ENCODE data around the gene MATN1. TPM values are rescaled to one million over a fixed set of nuclear protein-coding genes. Genes with fewer than 3 reads are reported as not detected.

The MATN1 gene
- polyA plus RNA-seq, 1 donor from 2014 or later, result 0.22 TPM

GRCh38 chr1:30728340-30728739, 5.0 kb upstream of the MATN1 start:
- H2AFZ ChIP-seq (ENCODE audit: low read depth, low read length), result no peak overlapping the region
- H3K9me3 ChIP-seq (ENCODE audit: low read length), result no peaks in the 10 kb centered on the region
- no peak overlapping the region for H3K27ac ChIP-seq (ENCODE audit: low read length)
- no peaks in the 10 kb centered on the region for H3F3A ChIP-seq (ENCODE audit: insufficient read depth, low read length, poor library complexity, severe bottlenecking)
- H3K27me3 ChIP-seq (ENCODE audit: insufficient read depth, low read depth, low read length), result no peaks in the 10 kb centered on the region
- no peaks in the 10 kb centered on the region for H3K9me2 ChIP-seq (ENCODE audit: insufficient read depth, low read length)
- no peak for TF ChIP-seq RAD21 (conservative IDR thresholded peaks at IDR 0.05)
- no peak for TF ChIP-seq REST (IDR thresholded peaks at IDR 0.05; ENCODE audit: borderline replicate concordance)
- no peak for TF ChIP-seq SMC3 (conservative IDR thresholded peaks at IDR 0.05; ENCODE audit: poor library complexity)
- no peak for TF ChIP-seq POLR2AphosphoS5 (IDR thresholded peaks at IDR 0.05)
- no peak for TF ChIP-seq TAF1 (IDR thresholded peaks at IDR 0.05; ENCODE audit: low read depth)
- TF ChIP-seq MXI1 (conservative IDR thresholded peaks at IDR 0.05; ENCODE audit: poor library complexity, severe bottlenecking), result no peak
- TF ChIP-seq EP300 (conservative IDR thresholded peaks at IDR 0.05; ENCODE audit: poor library complexity, severe bottlenecking), result no peak
- TF ChIP-seq EZH2 (IDR thresholded peaks at IDR 0.05; ENCODE audit: borderline replicate concordance, insufficient read depth, low read length, poor library complexity, severe bottlenecking), result no peak
- H3K79me2 ChIP-seq (replicated peaks; ENCODE audit: insufficient read depth, low read length), result no peaks in the 10 kb centered on the region
- no peaks in the 10 kb centered on the region for H4K20me1 ChIP-seq (ENCODE audit: insufficient read depth)
- no peaks in the 10 kb centered on the region for H3K36me3 ChIP-seq (ENCODE audit: insufficient read depth, low read length)
- H3K4me2 ChIP-seq (ENCODE audit: low read length), result no peak overlapping the region
- no peak overlapping the region for H3K9ac ChIP-seq (ENCODE audit: low read length)
- no peak overlapping the region for H3K4me3 ChIP-seq (ENCODE audit: low read length)

DNA sequence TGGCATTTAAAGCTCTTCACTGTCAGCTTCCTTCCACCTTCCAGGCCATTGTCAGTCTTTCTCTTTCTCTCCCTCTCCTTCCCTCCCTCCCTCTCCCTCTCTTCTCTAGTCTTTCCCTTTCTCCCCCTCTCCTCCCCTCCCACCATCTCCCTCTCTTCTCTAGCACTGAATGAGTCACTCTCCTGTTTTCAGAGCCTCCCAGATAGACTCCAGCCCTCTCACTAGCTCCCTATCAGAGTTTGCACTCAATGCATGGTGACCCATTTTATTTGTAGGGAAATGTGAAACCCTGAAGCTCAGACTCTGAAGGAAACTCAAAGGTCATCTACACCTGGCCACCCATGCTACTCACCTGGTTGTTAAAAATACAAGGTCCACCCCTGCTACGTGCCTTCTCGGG, 4.4 kb upstream of the MATN1 start:
- no peak overlapping the region for H3K4me3 ChIP-seq (ENCODE audit: low read length)
- H2AFZ ChIP-seq (ENCODE audit: low read depth, low read length), result no peak overlapping the region
- H4K20me1 ChIP-seq (ENCODE audit: insufficient read depth), result no peaks in the 10 kb centered on the region
- H3K9me3 ChIP-seq (ENCODE audit: low read length), result no peaks in the 10 kb centered on the region
- TF ChIP-seq EP300 (conservative IDR thresholded peaks at IDR 0.05; ENCODE audit: poor library complexity, severe bottlenecking), result no peak
- TF ChIP-seq REST (IDR thresholded peaks at IDR 0.05; ENCODE audit: borderline replicate concordance), result no peak
- TF ChIP-seq, protein P1, sequence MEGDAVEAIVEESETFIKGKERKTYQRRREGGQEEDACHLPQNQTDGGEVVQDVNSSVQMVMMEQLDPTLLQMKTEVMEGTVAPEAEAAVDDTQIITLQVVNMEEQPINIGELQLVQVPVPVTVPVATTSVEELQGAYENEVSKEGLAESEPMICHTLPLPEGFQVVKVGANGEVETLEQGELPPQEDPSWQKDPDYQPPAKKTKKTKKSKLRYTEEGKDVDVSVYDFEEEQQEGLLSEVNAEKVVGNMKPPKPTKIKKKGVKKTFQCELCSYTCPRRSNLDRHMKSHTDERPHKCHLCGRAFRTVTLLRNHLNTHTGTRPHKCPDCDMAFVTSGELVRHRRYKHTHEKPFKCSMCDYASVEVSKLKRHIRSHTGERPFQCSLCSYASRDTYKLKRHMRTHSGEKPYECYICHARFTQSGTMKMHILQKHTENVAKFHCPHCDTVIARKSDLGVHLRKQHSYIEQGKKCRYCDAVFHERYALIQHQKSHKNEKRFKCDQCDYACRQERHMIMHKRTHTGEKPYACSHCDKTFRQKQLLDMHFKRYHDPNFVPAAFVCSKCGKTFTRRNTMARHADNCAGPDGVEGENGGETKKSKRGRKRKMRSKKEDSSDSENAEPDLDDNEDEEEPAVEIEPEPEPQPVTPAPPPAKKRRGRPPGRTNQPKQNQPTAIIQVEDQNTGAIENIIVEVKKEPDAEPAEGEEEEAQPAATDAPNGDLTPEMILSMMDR (IDR thresholded peaks at IDR 0.05; ENCODE audit: poor library complexity, severe bottlenecking), result no peak
- TF ChIP-seq POLR2AphosphoS5 (IDR thresholded peaks at IDR 0.05), result no peak
- no peak for TF ChIP-seq RAD21 (conservative IDR thresholded peaks at IDR 0.05)
- no peak for TF ChIP-seq SMC3 (conservative IDR thresholded peaks at IDR 0.05; ENCODE audit: poor library complexity)
- H3K9ac ChIP-seq (ENCODE audit: low read length), result no peak overlapping the region
- H3K79me2 ChIP-seq (replicated peaks; ENCODE audit: insufficient read depth, low read length), result no peaks in the 10 kb centered on the region
- no peaks in the 10 kb centered on the region for H3K36me3 ChIP-seq (ENCODE audit: insufficient read depth, low read length)
- no peaks in the 10 kb centered on the region for H3K9me2 ChIP-seq (ENCODE audit: insufficient read depth, low read length)
- no peak overlapping the region for H3K27ac ChIP-seq (ENCODE audit: low read length)
- H3F3A ChIP-seq (ENCODE audit: insufficient read depth, low read length, poor library complexity, severe bottlenecking), result no peaks in the 10 kb centered on the region
- H3K4me2 ChIP-seq (ENCODE audit: low read length), result no peak overlapping the region
- H3K27me3 ChIP-seq (ENCODE audit: insufficient read depth, low read depth, low read length), result no peaks in the 10 kb centered on the region

Data from neural cell (in vitro differentiated cells).